GM18499 (cell line): ENCODE measurements around the gene ZNF487.

Source experiments
- ATAC-seq: cut with Tn5 transposase; IDR thresholded peaks from one replicate; pipeline ENCODE4 v1.9.1; 2021; ENCODE audit warnings: moderate number of reproducible peaks; ENCODE audit not compliant: insufficient read depth, unreplicated experiment

The ZNF487 gene

DNA sequence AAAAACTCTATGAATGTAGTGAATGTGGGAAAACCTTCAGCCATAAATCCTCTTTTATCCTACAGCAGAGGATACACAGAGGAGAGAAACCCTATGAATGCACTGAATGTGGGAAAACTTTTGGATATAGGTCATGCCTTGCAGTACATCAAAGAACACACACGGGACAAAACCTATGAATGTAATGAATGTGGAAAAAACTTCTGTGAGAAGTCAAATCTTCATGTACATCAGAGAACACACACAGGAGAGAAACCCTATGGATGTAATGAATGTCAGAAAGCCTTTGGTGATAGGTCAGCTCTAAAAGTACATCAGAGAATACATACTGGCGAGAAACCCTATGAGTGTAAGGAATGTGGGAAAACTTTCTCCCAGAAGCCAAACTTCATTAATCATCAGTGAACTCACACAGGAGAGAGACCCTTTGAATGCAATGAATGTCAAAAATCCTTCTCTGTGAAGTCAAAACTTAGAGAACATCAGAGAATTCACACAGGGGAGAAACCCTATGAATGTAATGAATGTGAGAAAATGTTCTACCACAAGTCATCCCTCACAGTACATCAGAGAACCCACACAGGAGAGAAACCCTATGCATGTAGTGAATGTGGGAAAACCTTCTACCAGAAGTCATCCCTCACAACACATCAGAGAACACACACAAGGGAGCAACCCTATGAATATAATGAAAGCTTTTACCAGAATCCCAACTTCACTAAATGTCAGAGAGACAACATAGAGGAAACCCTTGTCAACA lies 45.6 kb downstream of the ZNF487 start:
- ATAC-seq: no peak

- ATAC-seq: no peak
Observed at GRCh38 chr10:43491855-43492254, 54.9 kb downstream of the ZNF487 start.

- ATAC-seq: no peak
Observed at GRCh38 chr10:43502931-43503330, 66.0 kb downstream of the ZNF487 start.

- ATAC-seq: no peak
Observed at GRCh38 chr10:43524434-43525247, 87.7 kb downstream of the ZNF487 start.
